Measurements from ENCODE around the gene VSTM4.
A peak's percentile ranks its signal among the peaks of the same experiment; 100 is the strongest.

The VSTM4 gene

DNA sequence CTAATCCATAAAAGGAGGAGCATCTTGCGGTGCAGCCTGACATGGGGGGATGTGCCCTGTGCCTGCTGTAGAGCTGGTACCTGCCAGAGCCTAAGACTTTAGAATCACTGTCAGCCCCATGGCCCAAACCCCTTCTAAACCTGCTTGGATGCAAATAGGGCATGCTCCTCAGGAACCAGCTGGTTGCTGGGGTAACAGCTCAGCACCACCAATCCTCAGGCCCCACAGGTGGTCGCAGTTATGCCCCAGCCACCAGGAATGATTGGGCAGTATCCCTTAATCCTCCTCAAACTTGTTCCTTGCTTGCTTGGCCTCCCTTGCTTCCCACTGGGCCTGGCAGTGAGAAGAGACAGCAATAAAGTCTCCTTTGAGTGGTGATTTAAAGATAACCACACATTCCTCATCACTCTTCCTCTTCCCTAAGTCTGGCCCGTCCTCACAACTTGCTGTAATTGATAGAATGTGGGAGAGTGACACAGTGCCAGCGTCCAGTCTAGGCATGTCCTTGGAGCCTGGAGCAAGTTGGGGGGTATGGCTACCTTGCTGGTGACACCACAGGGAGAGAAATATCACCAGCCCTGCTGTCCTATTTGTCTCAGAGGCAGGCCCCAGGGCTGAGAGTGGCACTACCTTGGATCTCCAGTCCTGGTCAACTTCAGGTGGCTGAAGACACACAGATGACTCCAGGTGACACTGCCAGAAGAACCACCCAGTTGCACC, 43.0 kb downstream of the VSTM4 start:
- H3K4me1 Mint-ChIP-seq = peaks cover 39% of the 10 kb centered on the region
- no peak overlapping the region for H3K4me3 Mint-ChIP-seq
- TF ChIP-seq, protein P1, sequence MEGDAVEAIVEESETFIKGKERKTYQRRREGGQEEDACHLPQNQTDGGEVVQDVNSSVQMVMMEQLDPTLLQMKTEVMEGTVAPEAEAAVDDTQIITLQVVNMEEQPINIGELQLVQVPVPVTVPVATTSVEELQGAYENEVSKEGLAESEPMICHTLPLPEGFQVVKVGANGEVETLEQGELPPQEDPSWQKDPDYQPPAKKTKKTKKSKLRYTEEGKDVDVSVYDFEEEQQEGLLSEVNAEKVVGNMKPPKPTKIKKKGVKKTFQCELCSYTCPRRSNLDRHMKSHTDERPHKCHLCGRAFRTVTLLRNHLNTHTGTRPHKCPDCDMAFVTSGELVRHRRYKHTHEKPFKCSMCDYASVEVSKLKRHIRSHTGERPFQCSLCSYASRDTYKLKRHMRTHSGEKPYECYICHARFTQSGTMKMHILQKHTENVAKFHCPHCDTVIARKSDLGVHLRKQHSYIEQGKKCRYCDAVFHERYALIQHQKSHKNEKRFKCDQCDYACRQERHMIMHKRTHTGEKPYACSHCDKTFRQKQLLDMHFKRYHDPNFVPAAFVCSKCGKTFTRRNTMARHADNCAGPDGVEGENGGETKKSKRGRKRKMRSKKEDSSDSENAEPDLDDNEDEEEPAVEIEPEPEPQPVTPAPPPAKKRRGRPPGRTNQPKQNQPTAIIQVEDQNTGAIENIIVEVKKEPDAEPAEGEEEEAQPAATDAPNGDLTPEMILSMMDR (IDR thresholded peaks at IDR 0.05; ENCODE audit: unreplicated experiment in 3 of 3) = no peak
- no peak overlapping the region for H3K27ac Mint-ChIP-seq
- peaks cover 4% of the 10 kb centered on the region for H3K9me3 Mint-ChIP-seq
- no peaks in the 10 kb centered on the region for H3K27me3 Mint-ChIP-seq (ENCODE audit: low read depth)
- peaks cover 26% of the 10 kb centered on the region for H3K36me3 Mint-ChIP-seq (ENCODE audit: low read depth)

GRCh38 chr10:49071160-49071761, 44.1 kb downstream of the VSTM4 start:
- Mint-ChIP-seq H3K36me3 (ENCODE audit: low read depth) (peaks cover 25% of the 10 kb centered on the region), H3K9me3 (peaks cover 4% of the 10 kb centered on the region), H3K27me3 (ENCODE audit: low read depth) (no peaks in the 10 kb centered on the region), H3K4me3 (no peak overlapping the region), H3K4me1 (peaks cover 29% of the 10 kb centered on the region), H3K27ac (peak overlapping the region in 2 of 3 experiments; percentile 14 to 17)
- TF ChIP-seq, protein P1 (IDR thresholded peaks at IDR 0.05; ENCODE audit: unreplicated experiment in 3 of 3) = no peak

GRCh38 chr10:49070701-49071100, 44.6 kb downstream of the VSTM4 start:
- TF ChIP-seq, protein P1 (IDR thresholded peaks at IDR 0.05; ENCODE audit: unreplicated experiment in 3 of 3) = no peak
- H3K4me3 Mint-ChIP-seq = no peak overlapping the region
- H3K27ac Mint-ChIP-seq = peak overlapping the region in 2 of 3 experiments; percentile 14 to 17
- peaks cover 24% of the 10 kb centered on the region for H3K4me1 Mint-ChIP-seq
- H3K9me3 Mint-ChIP-seq = peaks cover 4% of the 10 kb centered on the region
- peaks cover 20% of the 10 kb centered on the region for H3K36me3 Mint-ChIP-seq (ENCODE audit: low read depth)
- H3K27me3 Mint-ChIP-seq (ENCODE audit: low read depth) = no peaks in the 10 kb centered on the region

GRCh38 chr10:49068672-49069217, 46.6 kb downstream of the VSTM4 start:
- peaks cover 28% of the 10 kb centered on the region for H3K36me3 Mint-ChIP-seq (ENCODE audit: low read depth)

DNA sequence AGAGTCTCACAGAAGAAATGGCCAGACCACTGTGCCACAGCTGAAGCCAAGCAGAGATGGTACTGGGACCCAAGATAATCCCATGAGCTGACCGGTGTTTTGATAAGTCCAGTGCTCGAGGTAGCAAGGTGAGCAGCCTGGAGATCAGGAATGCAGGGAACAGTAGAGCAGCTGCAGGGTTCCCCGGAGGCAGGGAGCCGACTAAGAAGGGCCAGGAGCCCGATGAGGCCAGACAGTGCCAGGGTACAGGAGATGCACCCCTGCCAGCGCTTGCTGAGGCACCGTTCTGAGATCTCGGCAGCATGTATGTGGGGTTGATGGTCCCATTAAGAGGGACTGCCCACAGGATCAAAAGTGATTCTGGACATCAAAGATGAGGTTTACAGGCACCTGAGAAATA, 47.1 kb downstream of the VSTM4 start:
- Mint-ChIP-seq H3K27me3 (ENCODE audit: low read depth) (no peaks in the 10 kb centered on the region), H3K36me3 (ENCODE audit: low read depth) (peaks cover 33% of the 10 kb centered on the region), H3K4me3 (no peak overlapping the region), H3K27ac (no peak overlapping the region), H3K4me1 (peaks cover 7% of the 10 kb centered on the region), H3K9me3 (peaks cover 11% of the 10 kb centered on the region)
- TF ChIP-seq, protein P1 (IDR thresholded peaks at IDR 0.05; ENCODE audit: unreplicated experiment in 3 of 3) = no peak

More at GRCh38 chr10:49068672-49069217, 46.6 kb downstream of the VSTM4 start:
- H3K9me3 Mint-ChIP-seq = peaks cover 8% of the 10 kb centered on the region
- H3K27ac Mint-ChIP-seq = no peak overlapping the region
- TF ChIP-seq, protein P1 (IDR thresholded peaks at IDR 0.05; ENCODE audit: unreplicated experiment in 3 of 3) = no peak
- no peaks in the 10 kb centered on the region for H3K27me3 Mint-ChIP-seq (ENCODE audit: low read depth)
- peaks cover 7% of the 10 kb centered on the region for H3K4me1 Mint-ChIP-seq
- no peak overlapping the region for H3K4me3 Mint-ChIP-seq

Measured in nephron (organoid).